GM12878 (cell line): ENCODE measurements around the gene DKK3. TPM values are rescaled to one million over a fixed set of nuclear protein-coding genes. Genes with fewer than 3 reads are reported as not detected.

Source experiments
- ZBED1 ChIP-seq: IDR thresholded peaks from 2 replicates; pipeline ENCODE4 v1.6.1; 2016; ENCODE audit warnings: borderline replicate concordance
- polyA plus RNA-seq, 11 experiments: library from polyadenylated mRNA; depleted of rRNA in 4 of 11; unstranded in 6 of 11; stranded (reverse) in 5 of 11; fragments of >200 nt; fragmentation: Nextera tagmentation in 4 of 11; fragmentation: Illumina TruSeq in 1 of 11; extraction: Ambion mirVana in 4 of 11; extraction: Trizol in 1 of 11; gene quantifications; 1 replicate in 1 of 11; 2 replicates in 10 of 11; pipeline versions ENCODE4 v1.2.1 to v1.2.3, GENCODE V29; 2011 to 2016; ENCODE audit warnings: inconsistent platforms in 2 of 11, missing spikeins in 2 of 11, low read depth in 1 of 11
- total RNA-seq, 4 experiments: library from RNA; depleted of rRNA in 3 of 4; stranded (reverse); fragments of >200 nt in 3 of 4; fragmentation: Illumina TruSeq in 1 of 4; extraction: Trizol in 1 of 4; gene quantifications; 2 replicates each; pipeline versions ENCODE4 v1.2.1 to v1.2.3, GENCODE V29; 2013 to 2021
- TF ChIP-seq, protein P1 (sequence below): IDR thresholded peaks from 2 replicates; pipeline ENCODE4 v1.6.1; 2012; ENCODE audit warnings: improper control_type of control experiment, low read depth, low read length; ENCODE audit not compliant: insufficient replicate concordance
- TF ChIP-seq, protein P2 (sequence below): IDR thresholded peaks from 2 replicates; pipeline ENCODE4 v1.6.1; 2011; ENCODE audit warnings: borderline replicate concordance, low read depth, mild to moderate bottlenecking, moderate library complexity, mixed read lengths, low read length; ENCODE audit not compliant: insufficient read depth; ENCODE audit errors: extremely low read length

The DKK3 gene
- total and polyA plus RNA-seq, 10 of the 15 experiments (the other 5 are each of a cell fraction or from before 2014, with no cell fraction given) = 0.07 to 0.16 (median 0.15) TPM; not detected in 7

- TF ChIP-seq, protein P1, sequence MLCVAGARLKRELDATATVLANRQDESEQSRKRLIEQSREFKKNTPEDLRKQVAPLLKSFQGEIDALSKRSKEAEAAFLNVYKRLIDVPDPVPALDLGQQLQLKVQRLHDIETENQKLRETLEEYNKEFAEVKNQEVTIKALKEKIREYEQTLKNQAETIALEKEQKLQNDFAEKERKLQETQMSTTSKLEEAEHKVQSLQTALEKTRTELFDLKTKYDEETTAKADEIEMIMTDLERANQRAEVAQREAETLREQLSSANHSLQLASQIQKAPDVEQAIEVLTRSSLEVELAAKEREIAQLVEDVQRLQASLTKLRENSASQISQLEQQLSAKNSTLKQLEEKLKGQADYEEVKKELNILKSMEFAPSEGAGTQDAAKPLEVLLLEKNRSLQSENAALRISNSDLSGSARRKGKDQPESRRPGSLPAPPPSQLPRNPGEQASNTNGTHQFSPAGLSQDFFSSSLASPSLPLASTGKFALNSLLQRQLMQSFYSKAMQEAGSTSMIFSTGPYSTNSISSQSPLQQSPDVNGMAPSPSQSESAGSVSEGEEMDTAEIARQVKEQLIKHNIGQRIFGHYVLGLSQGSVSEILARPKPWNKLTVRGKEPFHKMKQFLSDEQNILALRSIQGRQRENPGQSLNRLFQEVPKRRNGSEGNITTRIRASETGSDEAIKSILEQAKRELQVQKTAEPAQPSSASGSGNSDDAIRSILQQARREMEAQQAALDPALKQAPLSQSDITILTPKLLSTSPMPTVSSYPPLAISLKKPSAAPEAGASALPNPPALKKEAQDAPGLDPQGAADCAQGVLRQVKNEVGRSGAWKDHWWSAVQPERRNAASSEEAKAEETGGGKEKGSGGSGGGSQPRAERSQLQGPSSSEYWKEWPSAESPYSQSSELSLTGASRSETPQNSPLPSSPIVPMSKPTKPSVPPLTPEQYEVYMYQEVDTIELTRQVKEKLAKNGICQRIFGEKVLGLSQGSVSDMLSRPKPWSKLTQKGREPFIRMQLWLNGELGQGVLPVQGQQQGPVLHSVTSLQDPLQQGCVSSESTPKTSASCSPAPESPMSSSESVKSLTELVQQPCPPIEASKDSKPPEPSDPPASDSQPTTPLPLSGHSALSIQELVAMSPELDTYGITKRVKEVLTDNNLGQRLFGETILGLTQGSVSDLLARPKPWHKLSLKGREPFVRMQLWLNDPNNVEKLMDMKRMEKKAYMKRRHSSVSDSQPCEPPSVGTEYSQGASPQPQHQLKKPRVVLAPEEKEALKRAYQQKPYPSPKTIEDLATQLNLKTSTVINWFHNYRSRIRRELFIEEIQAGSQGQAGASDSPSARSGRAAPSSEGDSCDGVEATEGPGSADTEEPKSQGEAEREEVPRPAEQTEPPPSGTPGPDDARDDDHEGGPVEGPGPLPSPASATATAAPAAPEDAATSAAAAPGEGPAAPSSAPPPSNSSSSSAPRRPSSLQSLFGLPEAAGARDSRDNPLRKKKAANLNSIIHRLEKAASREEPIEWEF = no peak
- TF ChIP-seq, protein P2, sequence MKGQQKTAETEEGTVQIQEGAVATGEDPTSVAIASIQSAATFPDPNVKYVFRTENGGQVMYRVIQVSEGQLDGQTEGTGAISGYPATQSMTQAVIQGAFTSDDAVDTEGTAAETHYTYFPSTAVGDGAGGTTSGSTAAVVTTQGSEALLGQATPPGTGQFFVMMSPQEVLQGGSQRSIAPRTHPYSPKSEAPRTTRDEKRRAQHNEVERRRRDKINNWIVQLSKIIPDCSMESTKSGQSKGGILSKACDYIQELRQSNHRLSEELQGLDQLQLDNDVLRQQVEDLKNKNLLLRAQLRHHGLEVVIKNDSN = no peak
- TF ChIP-seq ZBED1 = no peak
These were observed 31.8 kb downstream of the DKK3 start (continued) for GRCh38 chr11:11976481-11977127.
